Bronchial epithelial cell (primary cell): Measurements from ENCODE around the gene WDR82. TPM values are rescaled to one million over a fixed set of nuclear protein-coding genes. Genes with fewer than 3 reads are reported as not detected.

Experiments used
- DNase-seq: peaks from one replicate; pipeline ENCODE4 v3.0.0-alpha.2; 2010; ENCODE audit warnings: low read depth
- FAIRE-seq: peaks from 2 replicates; lab custom pipeline; 2011; peaks lifted over from hg19 to GRCh38; lab: Jason Lieb, UNC
- H3K27me3 ChIP-seq: 2 replicates; pipeline ENCODE4 v1.5.1; 2011; ENCODE audit warnings: low read length; ENCODE audit not compliant: control insufficient read depth, insufficient read depth
- H3K36me3 ChIP-seq: 2 replicates; pipeline ENCODE4 v1.5.1; 2011; ENCODE audit warnings: low read length; ENCODE audit not compliant: control insufficient read depth, insufficient read depth
- H3K4me3 ChIP-seq: 2 replicates; pipeline ENCODE4 v1.5.1; 2011; ENCODE audit warnings: mild to moderate bottlenecking, low read depth, low read length, control low read depth
- total RNA-seq: library from RNA; depleted of rRNA; stranded (reverse); fragments of >200 nt; gene quantifications from 2 replicates; pipeline ENCODE4 v1.2.1, GENCODE V29; 2014
- TF ChIP-seq, protein P1 (sequence below): IDR thresholded peaks from 2 replicates; pipeline ENCODE4 v1.5.1; 2011; ENCODE audit warnings: mild to moderate bottlenecking, moderate library complexity, low read length, control low read depth, inconsistent platforms; ENCODE audit not compliant: insufficient read depth, severe bottlenecking

Gene WDR82
- total RNA-seq, 1 donor from 2014 or later = 61.3 TPM

DNA sequence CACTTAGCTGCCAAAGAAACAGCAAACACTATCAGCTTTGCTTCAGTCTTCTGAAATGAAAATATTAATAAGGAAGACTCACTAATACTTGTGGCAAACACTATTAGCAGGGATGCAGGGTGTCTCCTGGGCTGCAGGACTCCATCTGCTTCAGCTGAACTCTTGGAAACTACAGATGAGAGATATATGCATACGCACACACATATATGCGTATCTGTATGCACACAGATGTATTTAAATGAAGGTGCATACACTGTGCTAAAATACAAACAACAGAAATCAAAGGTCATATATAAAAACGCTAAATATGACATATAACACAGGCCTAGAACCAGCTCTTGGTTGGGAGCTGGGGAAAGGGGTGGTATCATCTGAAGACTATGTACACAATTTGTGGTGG lies 22.3 kb downstream of the WDR82 start:
- TF ChIP-seq, protein P1, sequence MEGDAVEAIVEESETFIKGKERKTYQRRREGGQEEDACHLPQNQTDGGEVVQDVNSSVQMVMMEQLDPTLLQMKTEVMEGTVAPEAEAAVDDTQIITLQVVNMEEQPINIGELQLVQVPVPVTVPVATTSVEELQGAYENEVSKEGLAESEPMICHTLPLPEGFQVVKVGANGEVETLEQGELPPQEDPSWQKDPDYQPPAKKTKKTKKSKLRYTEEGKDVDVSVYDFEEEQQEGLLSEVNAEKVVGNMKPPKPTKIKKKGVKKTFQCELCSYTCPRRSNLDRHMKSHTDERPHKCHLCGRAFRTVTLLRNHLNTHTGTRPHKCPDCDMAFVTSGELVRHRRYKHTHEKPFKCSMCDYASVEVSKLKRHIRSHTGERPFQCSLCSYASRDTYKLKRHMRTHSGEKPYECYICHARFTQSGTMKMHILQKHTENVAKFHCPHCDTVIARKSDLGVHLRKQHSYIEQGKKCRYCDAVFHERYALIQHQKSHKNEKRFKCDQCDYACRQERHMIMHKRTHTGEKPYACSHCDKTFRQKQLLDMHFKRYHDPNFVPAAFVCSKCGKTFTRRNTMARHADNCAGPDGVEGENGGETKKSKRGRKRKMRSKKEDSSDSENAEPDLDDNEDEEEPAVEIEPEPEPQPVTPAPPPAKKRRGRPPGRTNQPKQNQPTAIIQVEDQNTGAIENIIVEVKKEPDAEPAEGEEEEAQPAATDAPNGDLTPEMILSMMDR = no peak
- FAIRE-seq (no peak), DNase-seq (no peak)
- Histone ChIP-seq H3K4me3 (no peak overlapping the region), H3K27me3 (no peaks in the 10 kb centered on the region), H3K36me3 (peaks cover 24% of the 10 kb centered on the region)

DNA sequence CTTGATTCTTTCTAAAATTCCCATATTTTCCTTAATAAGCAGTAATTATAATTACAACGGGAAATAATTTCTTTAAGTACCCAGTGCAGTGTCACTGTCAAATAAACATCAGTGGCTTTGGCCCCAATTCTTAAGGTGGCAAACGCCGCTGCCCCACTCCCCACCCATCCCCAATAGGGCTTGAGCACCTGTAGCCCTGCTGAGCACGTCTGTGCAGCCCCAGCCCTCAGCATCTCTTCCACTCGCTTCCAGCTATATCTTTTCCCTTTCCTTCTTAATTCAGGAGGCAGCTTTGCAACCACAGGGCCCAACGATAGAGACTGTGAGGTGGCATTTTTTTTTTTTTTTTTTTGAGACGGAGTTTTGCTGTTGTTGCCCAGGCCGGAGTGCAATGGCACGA lies 23.8 kb downstream of the WDR82 start:
- no peak for DNase-seq
- no peak for FAIRE-seq
- H3K36me3 ChIP-seq = peaks cover 20% of the 10 kb centered on the region
- TF ChIP-seq, protein P1 = no peak
- H3K4me3 ChIP-seq = no peak overlapping the region
- no peaks in the 10 kb centered on the region for H3K27me3 ChIP-seq

DNA sequence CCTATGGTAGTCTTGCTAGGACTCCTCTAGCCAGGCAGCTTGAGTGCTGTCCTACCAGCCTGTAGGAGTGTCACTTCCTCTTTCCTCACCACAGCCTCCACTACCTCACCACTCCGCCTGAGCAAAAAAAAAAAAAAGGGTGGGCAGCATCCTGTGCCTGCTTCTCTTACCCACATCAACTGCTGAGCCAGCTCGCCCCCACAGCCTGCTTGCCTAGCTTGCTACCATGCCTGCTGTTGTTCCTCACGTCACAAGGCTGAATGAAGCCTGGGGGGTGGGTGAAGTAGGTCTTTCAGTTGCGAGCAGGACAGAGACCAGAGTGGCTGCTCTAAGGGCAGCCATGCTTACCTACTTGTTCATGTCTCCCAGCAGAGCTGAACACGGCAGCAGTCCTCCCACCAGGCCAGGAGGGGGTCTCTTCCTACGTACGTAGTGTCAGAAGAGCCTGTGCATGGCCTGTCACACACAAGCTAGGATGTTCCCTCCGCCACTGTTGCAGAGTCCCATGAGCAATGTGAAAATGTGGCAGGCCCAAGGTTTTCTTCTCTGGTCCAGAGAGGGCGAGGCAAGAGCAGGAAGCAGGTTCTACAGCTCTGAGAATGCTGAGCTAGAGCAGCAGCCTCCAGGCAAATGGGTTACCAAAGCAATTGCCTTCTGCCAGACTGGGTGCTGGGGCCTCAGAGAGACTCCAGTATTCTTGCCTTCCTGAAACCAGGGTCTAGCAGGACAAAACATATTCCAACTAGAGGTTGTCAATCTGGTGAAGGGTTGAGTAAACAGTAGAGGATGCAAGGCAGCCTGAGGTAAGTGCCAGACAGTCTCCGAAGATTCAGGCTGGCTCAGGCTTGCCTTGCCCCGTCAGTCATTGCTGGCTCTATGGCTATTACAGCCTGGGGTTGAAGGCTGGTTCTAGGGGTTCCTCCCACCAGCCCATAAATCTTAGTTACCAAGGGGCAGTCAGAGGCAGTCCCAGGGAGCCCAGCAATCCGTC lies 24.8 kb downstream of the WDR82 start:
- TF ChIP-seq, protein P1 = no peak
- FAIRE-seq (no peak), DNase-seq (peak; percentile 80)
- Histone ChIP-seq H3K4me3 (no peak overlapping the region), H3K27me3 (no peaks in the 10 kb centered on the region), H3K36me3 (peaks cover 17% of the 10 kb centered on the region)

DNA sequence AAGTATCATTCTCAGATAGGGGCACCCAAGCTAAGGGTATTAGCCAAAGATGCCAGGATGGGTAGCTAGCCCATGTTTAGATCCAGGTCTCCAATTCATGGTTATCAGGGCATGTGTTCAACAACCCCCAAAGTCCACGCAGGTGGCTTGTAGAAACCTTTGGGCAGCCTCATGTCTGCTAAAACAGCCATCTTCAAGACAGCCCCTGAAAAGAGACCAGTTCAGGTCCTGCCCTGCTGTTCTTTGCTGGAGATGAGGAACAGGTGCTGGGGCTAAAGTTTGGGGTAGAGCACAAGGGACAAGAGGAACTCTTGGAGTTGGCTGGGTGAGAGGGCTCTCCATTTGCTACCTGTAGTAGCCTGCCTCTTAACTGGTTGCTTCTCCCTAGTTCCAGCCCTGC lies 28.3 kb downstream of the WDR82 start:
- H3K4me3 ChIP-seq = no peak overlapping the region
- no peak for FAIRE-seq
- no peaks in the 10 kb centered on the region for H3K27me3 ChIP-seq
- no peak for DNase-seq
- TF ChIP-seq, protein P1 = no peak
- H3K36me3 ChIP-seq = no peaks in the 10 kb centered on the region

DNA sequence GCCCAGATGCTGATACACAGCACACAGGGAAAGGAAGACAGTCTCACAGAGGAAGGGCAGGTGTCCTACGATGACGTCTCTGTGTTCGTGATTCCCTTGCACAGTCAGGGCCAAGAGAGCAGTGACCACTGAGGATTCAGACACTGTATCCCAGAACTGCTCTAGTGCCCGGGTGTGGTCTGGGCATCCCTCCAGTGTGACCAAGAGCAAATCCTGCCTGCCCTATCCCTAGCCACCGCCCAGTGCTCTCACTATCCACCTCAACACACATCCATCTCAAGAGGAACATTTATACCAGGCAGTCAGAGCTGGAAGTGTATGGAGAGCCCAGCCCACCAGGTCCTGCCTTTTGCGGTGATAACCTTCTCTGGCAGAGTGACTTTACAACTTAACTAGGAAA lies 28.8 kb downstream of the WDR82 start:
- H3K4me3 ChIP-seq = no peak overlapping the region
- DNase-seq (no peak), FAIRE-seq (no peak)
- TF ChIP-seq, protein P1 = no peak
- H3K27me3 ChIP-seq = no peaks in the 10 kb centered on the region
- no peaks in the 10 kb centered on the region for H3K36me3 ChIP-seq
